GM12878 (cell line): Measurements from ENCODE around the gene SMIM44. TPM values are rescaled to one million over a fixed set of nuclear protein-coding genes. Genes with fewer than 3 reads are reported as not detected.

Source experiments
- ATAC-seq: fragments of 200-7000 bp; cut with Tn5 transposase; 3 replicates; pipeline ENCODE4 v1.9.1; 2020; ENCODE audit warnings: mild to moderate bottlenecking, moderate library complexity
- BruUV-seq: library from RNA; stranded (reverse); fragments of 400-500 nt; replicated peaks from 2 replicates; lab custom pipeline; 2021; lab: Mats Ljungman, UMichigan
- CTCF ChIA-PET: fragments of 300-600 bp; sonication (Branson Sonifier 250); formaldehyde crosslinking; extraction: SDS; loops from one replicate; lab custom pipeline; 2021; ENCODE audit warnings: inconsistent platforms; lab: Yijun Ruan, JAX
- POLR2A ChIA-PET: fragments of 350-600 bp; formaldehyde crosslinking; extraction: SDS; loops from one replicate; lab custom pipeline; 2021; ENCODE audit warnings: inconsistent platforms; lab: Charles Lee
- RAD21 ChIA-PET: fragments of 300-600 bp; sonication (Branson Sonifier 250); formaldehyde crosslinking; loops from one replicate; lab custom pipeline; 2023; ENCODE audit warnings: antibody characterized with exemption; ENCODE audit not compliant: unreplicated experiment; lab: Charles Lee
- SMC1A ChIA-PET: fragments of 300-600 bp; sonication (Branson Sonifier 250); formaldehyde crosslinking; loops from one replicate; lab custom pipeline; 2023; ENCODE audit not compliant: unreplicated experiment, uncharacterized antibody; lab: Charles Lee
- DNase-seq: peaks from one replicate; pipeline ENCODE4 v3.0.0-alpha.2; 2011; ENCODE audit warnings: low read depth, low spot score
- FAIRE-seq: peaks from 3 replicates; lab custom pipeline; 2011; peaks lifted over from hg19 to GRCh38; lab: Jason Lieb, UNC
- H2AFZ ChIP-seq: 2 replicates; pipeline ENCODE4 v1.6.0; 2011; ENCODE audit warnings: low read depth, low read length, control low read depth; ENCODE audit not compliant: control insufficient read depth
- H3K27ac ChIP-seq: 2 replicates; pipeline ENCODE4 v1.5.1; 2011; ENCODE audit warnings: control low read depth; ENCODE audit not compliant: control insufficient read depth, insufficient read depth
- H3K27me3 ChIP-seq, 2 experiments: replicated peaks in 1 of 2; 2 replicates each; pipeline versions ENCODE4 v1.6.0 to v1.6.1; 2011; ENCODE audit warnings: low read length in 1 of 2; ENCODE audit not compliant: control insufficient read depth in 2 of 2, insufficient read depth in 2 of 2
- H3K36me3 ChIP-seq, 2 experiments: 2 replicates each; pipeline ENCODE4 v1.5.1; 2011; ENCODE audit warnings: low read length in 1 of 2; ENCODE audit not compliant: control insufficient read depth in 2 of 2, insufficient read depth in 2 of 2
- H3K4me1 ChIP-seq: 2 replicates; pipeline ENCODE4 v1.6.1; 2011; ENCODE audit warnings: mild to moderate bottlenecking, low read length, moderate library complexity, mixed read lengths; ENCODE audit not compliant: control insufficient read depth, insufficient read depth
- H3K4me2 ChIP-seq: 2 replicates; pipeline ENCODE4 v1.6.0; 2011; ENCODE audit warnings: control low read depth; ENCODE audit not compliant: control insufficient read depth, insufficient read depth
- H3K4me3 ChIP-seq: fragments of 200-600 bp; sonication (generic); 2 replicates; pipeline ENCODE4 v1.5.1; 2016
- H3K79me2 ChIP-seq: 2 replicates; pipeline ENCODE4 v1.6.0; 2011; ENCODE audit warnings: low read length; ENCODE audit not compliant: control insufficient read depth, insufficient read depth
- H3K9ac ChIP-seq: 2 replicates; pipeline ENCODE4 v1.8.0; 2011; ENCODE audit warnings: low read length, control low read depth, mixed read lengths; ENCODE audit not compliant: control insufficient read depth, insufficient read depth
- H3K9me3 ChIP-seq: replicated peaks from 3 replicates; pipeline ENCODE4 v1.5.1; 2011; ENCODE audit warnings: mild to moderate bottlenecking, low read length; ENCODE audit not compliant: control insufficient read depth, insufficient read depth
- H4K20me1 ChIP-seq: 2 replicates; pipeline ENCODE4 v1.6.0; 2011; ENCODE audit not compliant: control insufficient read depth, insufficient read depth
- ATF7 ChIP-seq: fragments of 450-650 bp; IDR thresholded peaks from 2 replicates; pipeline ENCODE4 v1.6.1; 2016; ENCODE audit warnings: low read depth, mild to moderate bottlenecking
- BHLHE40 ChIP-seq, 2 experiments: fragments of 450-650 bp in 1 of 2; IDR thresholded peaks; 2 replicates each; pipeline ENCODE4 v1.6.1; 2011 to 2017; ENCODE audit warnings: low read depth in 2 of 2, borderline replicate concordance in 1 of 2, improper control_type of control experiment in 1 of 2, low read length in 1 of 2, mild to moderate bottlenecking in 1 of 2
- ESRRA ChIP-seq: IDR thresholded peaks from 2 replicates; pipeline ENCODE4 v1.6.1; 2012; ENCODE audit warnings: mild to moderate bottlenecking, low read length, improper control_type of control experiment
- FOXK2 ChIP-seq: fragments of 450-650 bp; IDR thresholded peaks from 2 replicates; pipeline ENCODE4 v1.6.1; 2017; ENCODE audit warnings: mild to moderate bottlenecking, moderate library complexity
- PAX8 ChIP-seq: fragments of 450-650 bp; IDR thresholded peaks from 2 replicates; pipeline ENCODE4 v1.6.1; 2017; ENCODE audit warnings: mild to moderate bottlenecking, moderate library complexity
- TBL1XR1 ChIP-seq: IDR thresholded peaks from 2 replicates; pipeline ENCODE4 v1.6.1; 2012; ENCODE audit warnings: low read depth, low read length, improper control_type of control experiment
- WRNIP1 ChIP-seq: IDR thresholded peaks from 2 replicates; pipeline ENCODE4 v1.6.1; 2011; ENCODE audit warnings: low read depth, low read length, improper control_type of control experiment, borderline replicate concordance
- WGBS: methylation state at CpG from one replicate; pipeline ENCODE4 v1.1.6; 2016; ENCODE audit warnings: low lambda C conversion rate; ENCODE audit not compliant: insufficient replicate concordance, insufficient coverage; ENCODE audit errors: missing lambda C conversion rate; 5-methylcytosine and 5-hydroxymethylcytosine counted together
- in situ Hi-C: fragments of 300-500 bp; cut with MboI; formaldehyde crosslinking; loops from 9 replicates; pipeline ENCODE4 v1.14.3; 2018; ENCODE audit warnings: mixed read lengths
- intact Hi-C: fragments of 100-400 bp; cut with micrococcal nuclease; formaldehyde crosslinking; loops from one replicate; pipeline ENCODE4 v1.14.2; 2022; ENCODE audit not compliant: unreplicated experiment
- polyA plus RNA-seq, 11 experiments: library from polyadenylated mRNA; depleted of rRNA in 4 of 11; unstranded in 6 of 11; stranded (reverse) in 5 of 11; fragments of >200 nt; fragmentation: Nextera tagmentation in 4 of 11; fragmentation: Illumina TruSeq in 1 of 11; extraction: Ambion mirVana in 4 of 11; extraction: Trizol in 1 of 11; gene quantifications; 1 replicate in 1 of 11; 2 replicates in 10 of 11; pipeline versions ENCODE4 v1.2.1 to v1.2.3, GENCODE V29; 2011 to 2016; ENCODE audit warnings: inconsistent platforms in 2 of 11, missing spikeins in 2 of 11, low read depth in 1 of 11
- total RNA-seq, 4 experiments: library from RNA; depleted of rRNA in 3 of 4; stranded (reverse); fragments of >200 nt in 3 of 4; fragmentation: Illumina TruSeq in 1 of 4; extraction: Trizol in 1 of 4; gene quantifications; 2 replicates each; pipeline versions ENCODE4 v1.2.1 to v1.2.3, GENCODE V29; 2013 to 2021

SMIM44 gene
- total and polyA plus RNA-seq, 10 of the 15 experiments (the other 5 are each of a cell fraction or from before 2014, with no cell fraction given): not detected

DNA sequence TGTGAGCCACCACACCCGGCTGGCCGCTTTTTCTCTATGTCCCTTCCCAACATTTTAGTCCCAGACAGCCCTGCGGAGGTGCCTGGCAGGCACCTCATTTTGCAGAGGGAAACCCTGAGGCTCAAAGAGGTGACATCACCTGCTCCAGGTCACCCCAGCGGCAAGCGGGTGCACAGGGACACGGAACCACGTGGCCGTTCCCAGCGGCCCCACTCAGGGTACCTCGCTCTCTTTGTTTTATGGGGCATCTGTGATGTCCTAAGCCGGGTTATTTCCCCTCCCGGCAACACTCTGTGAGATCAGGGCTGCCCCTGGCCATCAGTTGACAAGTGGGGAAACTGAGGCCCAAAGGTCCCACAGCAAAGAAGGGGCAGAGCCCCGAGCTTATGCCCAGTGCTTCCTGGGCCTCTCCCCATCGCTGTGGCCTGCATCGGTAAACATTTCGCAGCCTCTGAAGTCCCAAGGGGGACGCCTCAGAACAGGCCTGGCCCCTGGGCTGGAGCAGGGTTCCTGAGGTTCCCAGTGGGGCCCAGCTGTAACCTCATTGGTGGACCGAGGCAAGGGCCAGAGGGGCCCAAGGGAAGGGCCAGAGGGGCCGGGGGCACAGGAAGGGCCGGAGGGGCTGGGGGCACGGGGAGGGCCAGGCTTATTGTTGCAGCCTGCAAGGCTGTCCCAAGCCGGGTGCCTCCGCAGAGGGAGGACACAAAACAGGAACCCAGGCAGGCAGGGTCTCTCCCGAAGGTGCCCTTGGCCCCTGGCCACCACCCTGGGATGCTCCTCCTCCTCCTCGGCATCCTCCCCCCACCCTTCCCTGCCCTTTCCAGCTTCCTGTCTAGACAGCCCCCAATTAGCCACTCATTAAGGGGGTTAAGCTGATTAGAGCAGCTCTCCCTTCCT is 41.9 kb downstream of the SMIM44 start:
- Histone ChIP-seq H3K79me2 (no peaks in the 10 kb centered on the region), H4K20me1 (no peaks in the 10 kb centered on the region), H3K27ac (no peak overlapping the region), H2AFZ (no peak overlapping the region), H3K9ac (no peak overlapping the region), H3K9me3 (no peaks in the 10 kb centered on the region), H3K4me3 (no peak overlapping the region), H3K36me3 (peaks cover 16 to 22% of the 10 kb centered on the region in 2 experiments; a peak in 3 of 4 replicates), H3K4me2 (no peak overlapping the region), H3K4me1 (no peaks in the 10 kb centered on the region), H3K27me3 (no peaks in the 10 kb centered on the region)
- DNase-seq (no peak), ATAC-seq (no peak), FAIRE-seq (no peak)
- 70% methylated on average over 25 of the region's 25 CpGs for WGBS
- RAD21 ChIA-PET: interaction anchor here (2.6 kb wide), 1 partner anchor 12 kb away, joined by 9 read pairs; no protein-coding TSS in a partner anchor
- in situ Hi-C loops: no loop called here
- no TSS peak for BruUV-seq
- POLR2A ChIA-PET: no interaction called here
- CTCF ChIA-PET: interaction anchor here (1.0 kb wide), 1 partner anchor 12 kb away, joined by 3 read pairs; no protein-coding TSS in a partner anchor
- SMC1A ChIA-PET: interaction anchor here (1.0 kb wide), 1 partner anchor 10 kb away, joined by 4 read pairs; no protein-coding TSS in a partner anchor
- intact Hi-C loops: loop anchor here (5.0 kb wide), 1 partner anchor 114 kb away; no protein-coding TSS in a partner anchor
- TF ChIP-seq TBL1XR1: no peak
- TF ChIP-seq BHLHE40 (IDR thresholded peaks at IDR 0.05; ENCODE audit: borderline replicate concordance in 1 of 2, low read depth in 2 of 2, low read length in 1 of 2): no peak
- no peak for TF ChIP-seq ATF7
- TF ChIP-seq WRNIP1: no peak
- no peak for TF ChIP-seq ESRRA
- no peak for TF ChIP-seq PAX8
- no peak for TF ChIP-seq FOXK2
